DMS114 treated with DMSO at 0.1 percent for 48 hours (cell line): ENCODE measurements around the gene SAA2.
"Not testable (repeated sequence)": the region's sequence is repeated elsewhere in the genome, so short reads cannot be mapped to it uniquely, and the experiment has no call there.

ENCODE experiments used
- DNase-seq: peaks from one replicate; lab custom pipeline; 2025; ENCODE audit not compliant: unreplicated experiment; lab: John Stamatoyannopoulos, UW

SAA2 gene

DNA sequence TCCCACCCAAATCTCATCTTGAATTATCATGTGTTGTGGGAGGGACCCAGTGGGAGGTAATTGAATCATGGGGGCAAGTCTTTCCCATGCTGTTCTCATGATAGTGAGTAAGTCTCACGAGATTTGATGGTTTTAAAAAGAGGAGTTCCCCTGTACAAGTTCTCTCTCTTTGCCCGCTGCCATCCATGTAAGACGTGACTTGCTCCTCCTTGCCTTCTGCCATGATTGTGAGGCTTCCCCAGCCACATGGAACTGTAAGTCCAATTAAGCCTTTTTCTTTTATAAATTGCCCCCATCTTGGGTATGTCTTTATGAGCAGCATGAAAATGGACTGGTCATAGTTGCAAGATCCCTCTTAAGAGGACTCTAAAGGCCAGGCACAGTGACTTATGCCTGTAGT lies 50.7 kb downstream of the SAA2 start:
- DNase-seq = not testable (repeated sequence)

DNA sequence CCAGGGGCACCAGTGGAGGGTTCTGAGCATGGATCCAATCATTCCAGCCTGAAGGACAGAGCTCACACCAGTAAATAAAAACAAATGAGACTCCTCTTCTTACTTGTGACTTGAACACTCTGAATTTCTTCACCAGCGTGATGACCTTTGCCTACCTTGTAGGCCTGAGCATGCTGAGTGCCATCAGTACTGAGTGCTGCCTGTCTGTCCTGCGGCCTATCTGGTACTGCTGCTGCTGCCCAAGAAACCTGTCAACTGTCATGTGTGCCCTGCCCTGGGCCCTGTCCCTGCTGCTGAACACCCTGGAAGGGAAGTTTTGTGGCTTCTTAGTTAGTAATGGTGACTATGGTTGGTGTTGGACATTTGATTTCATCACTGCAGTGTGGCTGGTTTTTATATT lies 51.9 kb downstream of the SAA2 start:
- no peak for DNase-seq
